AG09309 (cell line): ENCODE results near the gene SLC35B3.

Experiments used
- DNase-seq: peaks from one replicate; pipeline ENCODE4 v3.0.0-alpha.2; 2010; ENCODE audit warnings: low read depth
- H3K4me3 ChIP-seq: 2 replicates; pipeline ENCODE4 v1.5.1; 2011; ENCODE audit warnings: mild to moderate bottlenecking, low read depth, low read length, moderate library complexity; ENCODE audit not compliant: control insufficient read depth
- TF ChIP-seq, protein P1 (sequence below): IDR thresholded peaks from 2 replicates; pipeline ENCODE4 v1.5.1; 2011; ENCODE audit warnings: mild to moderate bottlenecking, low read depth, low read length, inconsistent platforms; ENCODE audit not compliant: insufficient read depth, control insufficient read depth; ENCODE audit errors: missing control alignments

SLC35B3 gene

DNA sequence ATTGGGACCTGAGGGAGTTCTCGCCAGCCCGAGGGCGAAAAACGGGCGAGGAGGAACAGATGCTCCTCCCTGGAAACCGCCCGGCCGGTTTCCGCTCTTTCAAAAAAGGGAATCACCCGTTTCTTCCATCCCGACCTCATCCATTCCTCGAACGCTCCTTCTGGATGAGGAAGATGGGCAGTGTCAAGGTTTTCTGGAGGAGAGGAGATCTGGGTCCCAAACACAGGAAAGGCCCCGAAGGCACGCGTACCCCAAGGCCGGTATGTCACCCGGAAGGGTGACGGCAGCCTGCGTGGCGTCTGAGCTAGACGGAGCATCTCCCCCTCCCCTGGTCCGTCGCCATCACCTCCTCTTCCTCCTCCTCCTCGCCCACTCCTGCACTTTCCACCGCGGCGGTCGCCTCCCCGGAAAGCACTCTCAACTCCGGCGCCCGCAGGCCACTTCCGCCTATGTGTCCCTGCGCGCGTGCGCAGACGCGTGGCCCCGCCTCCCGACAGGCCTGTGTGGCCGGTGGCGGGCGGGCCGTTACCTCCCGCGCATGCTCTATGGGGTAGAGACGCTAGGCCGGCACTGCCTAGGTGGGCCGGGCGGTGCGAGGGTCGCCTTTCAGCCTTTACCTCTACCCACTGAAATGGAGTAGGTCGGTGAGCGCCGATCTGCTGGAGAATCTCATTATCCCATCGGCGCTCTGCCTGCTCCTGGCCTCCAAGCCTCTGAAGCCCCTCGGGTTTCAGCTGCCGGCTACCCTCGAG lies at the start of gene SLC35B3:
TSS of gene SLC35B3 (minus strand) at position 453 of the 752 bp plus-strand sequence.
- DNase-seq = peak; percentile 65
- H3K4me3 ChIP-seq = peak within 1 kb of the TSS; percentile 61
- TF ChIP-seq, protein P1, sequence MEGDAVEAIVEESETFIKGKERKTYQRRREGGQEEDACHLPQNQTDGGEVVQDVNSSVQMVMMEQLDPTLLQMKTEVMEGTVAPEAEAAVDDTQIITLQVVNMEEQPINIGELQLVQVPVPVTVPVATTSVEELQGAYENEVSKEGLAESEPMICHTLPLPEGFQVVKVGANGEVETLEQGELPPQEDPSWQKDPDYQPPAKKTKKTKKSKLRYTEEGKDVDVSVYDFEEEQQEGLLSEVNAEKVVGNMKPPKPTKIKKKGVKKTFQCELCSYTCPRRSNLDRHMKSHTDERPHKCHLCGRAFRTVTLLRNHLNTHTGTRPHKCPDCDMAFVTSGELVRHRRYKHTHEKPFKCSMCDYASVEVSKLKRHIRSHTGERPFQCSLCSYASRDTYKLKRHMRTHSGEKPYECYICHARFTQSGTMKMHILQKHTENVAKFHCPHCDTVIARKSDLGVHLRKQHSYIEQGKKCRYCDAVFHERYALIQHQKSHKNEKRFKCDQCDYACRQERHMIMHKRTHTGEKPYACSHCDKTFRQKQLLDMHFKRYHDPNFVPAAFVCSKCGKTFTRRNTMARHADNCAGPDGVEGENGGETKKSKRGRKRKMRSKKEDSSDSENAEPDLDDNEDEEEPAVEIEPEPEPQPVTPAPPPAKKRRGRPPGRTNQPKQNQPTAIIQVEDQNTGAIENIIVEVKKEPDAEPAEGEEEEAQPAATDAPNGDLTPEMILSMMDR = no peak

DNA sequence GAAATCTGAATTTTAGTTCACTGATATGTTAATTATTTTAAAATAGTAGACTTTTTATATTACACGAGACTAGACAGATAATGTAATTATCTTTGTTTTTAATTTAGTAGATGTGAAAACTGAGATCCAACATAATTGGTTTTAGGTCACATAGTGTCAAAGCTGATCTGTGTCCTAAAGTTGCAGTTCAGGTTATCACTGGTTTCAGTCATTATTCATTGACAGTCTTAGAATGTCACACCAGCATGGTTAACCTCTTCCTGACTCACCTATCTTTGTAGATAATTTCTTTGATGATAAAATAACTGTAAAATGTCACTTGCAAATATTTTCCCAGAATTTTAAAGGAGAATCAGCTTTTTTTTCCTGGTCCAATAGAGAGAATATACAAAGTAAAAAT lies 48.3 kb upstream of the SLC35B3 start:
- TF ChIP-seq, protein P1 = no peak
- no peak overlapping the region for H3K4me3 ChIP-seq
- DNase-seq = no peak

DNA sequence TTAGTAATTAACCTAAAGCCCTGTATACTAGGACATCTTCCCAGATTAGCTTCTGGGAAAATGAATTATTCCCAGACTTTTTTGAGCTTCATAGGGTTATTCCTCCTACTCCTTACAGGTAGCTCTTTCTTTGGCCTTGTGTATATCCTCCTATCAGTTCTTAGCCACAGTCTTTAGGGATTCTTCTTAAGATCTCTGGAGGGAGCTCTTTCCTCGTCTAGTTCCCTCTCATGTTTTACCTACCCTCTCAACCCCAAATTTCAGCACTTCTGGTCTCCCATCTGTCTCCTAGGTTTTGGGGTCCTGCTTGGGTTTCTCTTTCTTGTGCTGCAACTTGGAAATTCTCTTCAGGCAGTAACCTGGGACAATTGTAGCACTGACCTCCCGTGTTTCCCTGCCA lies 46.4 kb upstream of the SLC35B3 start:
- TF ChIP-seq, protein P1 = peak; percentile 12
- DNase-seq = no peak
- no peak overlapping the region for H3K4me3 ChIP-seq

DNA sequence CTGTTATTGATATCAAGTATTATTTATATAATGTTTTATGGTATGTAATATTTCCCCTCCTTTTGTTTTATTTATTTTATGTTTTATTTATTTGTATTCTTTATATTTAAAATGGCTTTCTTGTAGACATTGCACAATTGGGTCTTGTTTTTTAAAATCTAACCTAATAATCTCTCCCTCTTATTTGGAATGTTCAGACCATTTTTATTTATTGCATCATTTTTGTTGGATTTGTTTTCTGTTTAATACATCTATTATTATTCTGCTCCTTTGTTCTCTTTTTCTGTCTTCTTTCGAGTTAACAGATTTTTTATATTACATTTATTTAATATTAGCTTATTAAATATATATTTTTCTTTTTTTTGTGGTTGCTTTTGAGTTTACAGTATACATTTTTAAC lies 43.1 kb upstream of the SLC35B3 start:
- TF ChIP-seq, protein P1 = no peak

DNA sequence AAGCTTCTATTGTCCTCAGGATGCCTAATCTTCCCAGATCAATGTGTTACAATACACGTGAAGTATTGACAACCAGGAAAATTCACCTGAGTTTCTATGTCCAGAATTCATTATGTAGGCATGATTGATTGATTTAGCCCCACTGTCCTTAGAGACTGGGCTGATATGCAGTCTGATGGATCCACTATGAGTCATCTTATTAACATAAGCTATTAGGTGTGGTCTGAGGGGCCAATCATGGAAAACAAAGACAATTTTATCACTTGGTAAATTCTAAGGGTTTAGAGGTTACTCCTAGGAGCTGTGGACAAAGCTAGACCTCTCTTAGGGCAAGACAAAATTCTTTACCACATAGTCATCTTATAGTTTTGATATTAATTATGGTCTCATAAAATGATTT lies 41.3 kb upstream of the SLC35B3 start:
- H3K4me3 ChIP-seq = no peak overlapping the region
- no peak for DNase-seq
- TF ChIP-seq, protein P1 = no peak

More for the DNA sequence above, 43.1 kb upstream of the SLC35B3 start:
- no peak overlapping the region for H3K4me3 ChIP-seq
- no peak for DNase-seq

DNA sequence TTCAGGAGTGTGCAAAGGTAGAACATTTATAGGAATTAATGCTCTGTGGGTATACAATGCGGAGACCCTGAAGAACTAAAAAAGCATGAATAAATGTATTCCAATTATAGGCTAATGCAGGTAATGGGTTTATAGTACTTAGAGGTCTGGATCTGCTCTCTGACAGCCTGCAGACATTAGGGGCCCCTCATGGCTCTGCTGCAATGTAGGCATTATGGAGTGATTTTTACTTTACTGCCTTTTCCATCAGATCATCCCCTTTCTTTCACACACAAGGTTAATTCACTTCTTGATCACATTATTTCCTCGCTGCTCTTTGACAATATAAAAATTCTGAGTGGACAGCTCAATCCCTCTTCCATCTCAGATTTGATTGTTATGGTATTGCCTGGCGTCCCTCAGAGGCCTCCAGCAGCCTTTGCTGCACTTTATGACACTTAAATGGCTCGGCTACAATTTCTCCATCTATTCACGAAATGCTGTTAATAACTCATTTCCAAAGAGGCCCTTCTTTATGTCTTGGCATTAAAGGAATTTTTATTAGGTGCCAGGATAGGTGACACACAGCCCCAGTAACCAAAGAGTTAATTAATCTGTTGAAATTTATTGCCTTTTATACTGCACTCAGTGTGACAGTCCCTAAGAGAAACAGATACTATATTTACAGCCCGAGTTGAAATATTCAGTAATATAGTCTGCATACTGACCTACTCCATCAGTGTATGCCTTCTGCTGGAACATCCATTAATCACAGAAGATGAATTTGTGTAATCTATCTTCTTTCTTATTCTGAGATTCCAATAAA lies 33.4 kb upstream of the SLC35B3 start:
- H3K4me3 ChIP-seq = no peak overlapping the region
- DNase-seq = no peak
- TF ChIP-seq, protein P1 = no peak
